Epithelial cell of proximal tubule (primary cell): ENCODE results near the gene DNAJB2. TPM values are rescaled to one million over a fixed set of nuclear protein-coding genes. Genes with fewer than 3 reads are reported as not detected.

Experiments
- DNase-seq: peaks from one replicate; pipeline ENCODE4 v3.0.0-alpha.2; 2011; ENCODE audit warnings: low read depth
- H3K4me3 ChIP-seq: 2 replicates; pipeline ENCODE4 v1.5.1; 2011; ENCODE audit warnings: low read depth, mild to moderate bottlenecking, low read length
- total RNA-seq: library from RNA; depleted of rRNA; stranded (reverse); fragments of >200 nt; gene quantifications from 2 replicates; pipeline ENCODE4 v1.2.3, GENCODE V29; 2015
- TF ChIP-seq, protein P1 (sequence below): conservative IDR thresholded peaks from 2 replicates; pipeline ENCODE4 v1.5.1; 2012; ENCODE audit warnings: low read depth, mild to moderate bottlenecking, low read length

Gene DNAJB2
- total RNA-seq, 1 donor from 2014 or later: 54.8 TPM

- TF ChIP-seq, protein P1, sequence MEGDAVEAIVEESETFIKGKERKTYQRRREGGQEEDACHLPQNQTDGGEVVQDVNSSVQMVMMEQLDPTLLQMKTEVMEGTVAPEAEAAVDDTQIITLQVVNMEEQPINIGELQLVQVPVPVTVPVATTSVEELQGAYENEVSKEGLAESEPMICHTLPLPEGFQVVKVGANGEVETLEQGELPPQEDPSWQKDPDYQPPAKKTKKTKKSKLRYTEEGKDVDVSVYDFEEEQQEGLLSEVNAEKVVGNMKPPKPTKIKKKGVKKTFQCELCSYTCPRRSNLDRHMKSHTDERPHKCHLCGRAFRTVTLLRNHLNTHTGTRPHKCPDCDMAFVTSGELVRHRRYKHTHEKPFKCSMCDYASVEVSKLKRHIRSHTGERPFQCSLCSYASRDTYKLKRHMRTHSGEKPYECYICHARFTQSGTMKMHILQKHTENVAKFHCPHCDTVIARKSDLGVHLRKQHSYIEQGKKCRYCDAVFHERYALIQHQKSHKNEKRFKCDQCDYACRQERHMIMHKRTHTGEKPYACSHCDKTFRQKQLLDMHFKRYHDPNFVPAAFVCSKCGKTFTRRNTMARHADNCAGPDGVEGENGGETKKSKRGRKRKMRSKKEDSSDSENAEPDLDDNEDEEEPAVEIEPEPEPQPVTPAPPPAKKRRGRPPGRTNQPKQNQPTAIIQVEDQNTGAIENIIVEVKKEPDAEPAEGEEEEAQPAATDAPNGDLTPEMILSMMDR: no peak
- DNase-seq: no peak
- H3K4me3 ChIP-seq: no peak overlapping the region
Measured at GRCh38 chr2:219261024-219261855, 17.9 kb upstream of the DNAJB2 start.

GRCh38 chr2:219266232-219266631 lies 12.9 kb upstream of the DNAJB2 start:
- no peak for DNase-seq
- TF ChIP-seq, protein P1: no peak
- H3K4me3 ChIP-seq: no peak overlapping the region

DNA sequence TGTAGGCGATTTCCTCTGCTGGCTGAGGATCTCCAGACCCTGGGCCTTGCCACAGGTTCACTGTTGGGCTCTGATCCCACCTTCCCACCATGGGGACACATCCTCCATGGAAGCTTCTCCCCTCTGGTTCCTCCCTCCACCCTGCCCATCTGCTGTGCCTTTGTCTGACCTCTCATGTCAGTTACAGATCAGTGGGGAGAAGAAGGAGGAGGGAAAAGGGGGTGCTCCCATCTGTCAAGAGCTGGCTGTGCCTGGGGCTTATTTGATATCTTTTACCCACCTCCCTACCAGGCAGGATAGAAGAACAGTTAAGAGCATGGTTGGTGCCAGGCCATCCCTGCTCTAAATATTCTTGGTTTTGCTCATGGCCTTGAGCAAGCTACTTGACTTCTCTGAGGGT lies 12.3 kb upstream of the DNAJB2 start:
- DNase-seq: no peak
- TF ChIP-seq, protein P1: no peak
- H3K4me3 ChIP-seq: no peak overlapping the region

DNA sequence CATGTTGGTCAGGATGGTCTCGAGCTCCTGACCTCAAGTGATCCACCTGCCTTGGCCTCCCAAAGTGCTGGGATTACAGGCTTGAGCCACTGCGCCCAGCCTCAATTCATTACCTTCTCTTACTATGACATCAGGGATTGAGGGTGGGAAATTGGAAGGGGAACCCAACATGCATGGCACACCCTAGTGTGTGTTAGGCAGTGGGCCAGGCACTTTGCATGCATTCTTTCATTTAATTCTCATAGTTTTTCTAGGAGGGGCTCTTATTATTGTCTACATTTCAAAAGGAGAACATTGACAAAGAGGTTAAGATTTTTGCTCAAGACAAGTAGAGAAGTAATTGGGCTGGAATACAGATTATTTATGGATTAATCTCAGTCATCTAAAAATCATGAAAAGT lies 10.9 kb upstream of the DNAJB2 start:
- TF ChIP-seq, protein P1: no peak
- DNase-seq: no peak

DNA sequence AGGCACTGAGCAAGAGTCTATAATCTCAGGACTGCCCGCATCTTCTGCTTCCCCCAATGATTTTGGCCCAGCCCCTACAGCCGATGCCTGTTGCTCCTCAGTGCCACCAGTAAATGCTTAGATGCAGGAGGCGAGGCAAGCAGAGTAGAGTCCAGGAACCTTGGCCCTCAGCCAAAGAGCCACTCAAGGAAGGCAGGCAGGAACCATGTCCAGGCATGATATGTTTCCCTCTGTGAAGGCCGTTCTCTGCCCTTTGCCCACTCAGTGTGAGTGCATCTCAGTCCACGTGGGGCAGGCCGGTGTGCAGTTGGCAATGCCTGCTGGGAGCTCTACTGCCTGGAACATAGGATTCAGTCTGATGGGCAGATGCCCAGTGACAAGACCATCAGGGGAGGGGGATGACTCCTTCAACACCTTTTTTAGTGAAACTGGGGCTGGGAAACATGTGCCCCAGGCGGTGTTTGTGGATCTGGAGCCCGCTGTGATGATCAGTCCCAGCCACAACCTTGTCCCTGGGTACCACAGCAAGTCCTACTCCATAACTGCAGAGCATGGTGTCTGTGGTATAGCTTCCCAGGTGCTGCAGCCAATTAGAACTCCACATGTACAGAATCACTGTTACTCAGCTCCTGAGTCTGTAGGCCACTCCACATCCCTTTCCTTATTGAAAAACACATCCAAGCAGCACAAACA lies 9.7 kb upstream of the DNAJB2 start:
- no peak overlapping the region for H3K4me3 ChIP-seq
- TF ChIP-seq, protein P1: no peak
- DNase-seq: peak; percentile 63

More for the DNA sequence above, 10.9 kb upstream of the DNAJB2 start:
- H3K4me3 ChIP-seq: no peak overlapping the region

DNA sequence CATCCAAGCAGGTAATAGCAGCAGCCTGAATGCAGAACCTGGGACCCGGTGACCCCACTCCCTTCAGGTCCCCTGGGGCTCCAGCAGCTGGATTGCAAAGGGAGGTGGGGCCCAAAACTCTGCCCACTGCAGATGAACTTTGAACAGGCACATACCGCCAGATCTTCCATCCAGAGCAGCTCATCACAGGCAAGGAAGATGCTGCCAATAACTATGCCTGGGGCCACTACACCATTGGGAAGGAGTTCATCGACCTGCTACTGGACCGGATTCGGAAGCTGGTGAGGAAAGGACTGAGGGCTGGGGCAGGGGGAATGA lies 9.2 kb upstream of the DNAJB2 start:
- no peak for DNase-seq
- TF ChIP-seq, protein P1: no peak
- no peak overlapping the region for H3K4me3 ChIP-seq
